B cell (primary cell): ENCODE results near the gene WARS2. TPM values are rescaled to one million over a fixed set of nuclear protein-coding genes. Genes with fewer than 3 reads are reported as not detected.

Source experiments
- ATAC-seq: fragments of 200-7000 bp; cut with Tn5 transposase; one replicate; pipeline ENCODE4 v1.10.0; 2021; ENCODE audit warnings: low read depth, mild to moderate bottlenecking, moderate number of reproducible peaks, moderate library complexity
- CTCF ChIA-PET: fragments of 350-600 bp; sonication (Branson Sonifier 250); formaldehyde crosslinking; loops from one replicate; lab custom pipeline; 2021; ENCODE audit warnings: antibody characterized with exemption, inconsistent platforms; lab: Charles Lee
- POLR2A ChIA-PET: fragments of 350-600 bp; sonication (Branson Sonifier 250); formaldehyde crosslinking; loops from one replicate; lab custom pipeline; 2021; ENCODE audit warnings: antibody characterized with exemption; lab: Charles Lee
- DNase-seq: peaks from one replicate; pipeline ENCODE4 v3.0.0; 2013
- H2AFZ ChIP-seq: 2 replicates; pipeline ENCODE4 v1.6.1; 2012; ENCODE audit warnings: mild to moderate bottlenecking, low read depth, low read length; ENCODE audit not compliant: insufficient read depth, poor library complexity, severe bottlenecking
- H3K27ac ChIP-seq, 2 donors: 1 replicate in 1 of 2; 2 replicates in 1 of 2; pipeline ENCODE4 v1.5.1; 2012 to 2013; ENCODE audit warnings: low read length in 2 of 2, mild to moderate bottlenecking in 2 of 2, moderate library complexity in 1 of 2
- H3K27me3 ChIP-seq, 4 experiments: fragments of 200-600 bp in 1 of 4; sonication (generic) in 1 of 4; replicated peaks in 1 of 4; 1 replicate in 2 of 4; 2 replicates in 2 of 4; pipeline versions ENCODE4 v1.6.1 to v1.7.0; 2013 to 2016; ENCODE audit warnings: low read length in 3 of 4, mild to moderate bottlenecking in 2 of 4, mixed read lengths in 1 of 4, moderate library complexity in 1 of 4; ENCODE audit not compliant: insufficient read depth in 4 of 4, control insufficient read depth in 3 of 4; ENCODE audit errors: control extremely low read depth in 1 of 4
- H3K36me3 ChIP-seq, 2 experiments: replicated peaks in 1 of 2; 1 replicate in 1 of 2; 2 replicates in 1 of 2; pipeline versions ENCODE4 v1.6.1 to v1.7.1; 2013; ENCODE audit warnings: low read length in 1 of 2; ENCODE audit not compliant: insufficient read depth in 2 of 2, control insufficient read depth in 1 of 2; ENCODE audit errors: control extremely low read depth in 1 of 2, extremely low read depth in 1 of 2
- H3K4me1 ChIP-seq, 2 donors: fragments of 200-600 bp in 1 of 2; sonication (generic) in 1 of 2; 1 replicate in 1 of 2; 2 replicates in 1 of 2; pipeline versions ENCODE4 v1.5.1 to v1.6.1; 2013 to 2017; ENCODE audit warnings: low read length in 2 of 2; ENCODE audit not compliant: control insufficient read depth in 2 of 2, insufficient read depth in 2 of 2
- H3K4me2 ChIP-seq: replicated peaks from 2 replicates; pipeline ENCODE3; 2012; ENCODE audit warnings: mild to moderate bottlenecking, low read depth, low read length; ENCODE audit not compliant: poor library complexity, severe bottlenecking
- H3K4me3 ChIP-seq, 5 experiments: fragments of 200-600 bp in 1 of 5; sonication (generic) in 1 of 5; 1 replicate in 3 of 5; 2 replicates in 2 of 5; pipeline versions ENCODE4 v1.5.1 to v1.7.0; 2011 to 2016; ENCODE audit warnings: low read length in 4 of 5, mild to moderate bottlenecking in 4 of 5, low read depth in 2 of 5, control low read depth in 1 of 5, moderate library complexity in 1 of 5; ENCODE audit not compliant: insufficient read depth in 1 of 5; ENCODE audit errors: control extremely low read depth in 1 of 5, extremely low read depth in 1 of 5
- H3K79me2 ChIP-seq: fragments of 200-600 bp; sonication (generic); one replicate; pipeline ENCODE4 v1.6.0; 2016; ENCODE audit warnings: low read length; ENCODE audit not compliant: control insufficient read depth, insufficient read depth
- H3K9ac ChIP-seq: fragments of 200-600 bp; sonication (generic); 2 replicates; pipeline ENCODE4 v1.6.1; 2017; ENCODE audit warnings: mild to moderate bottlenecking, low read length, moderate library complexity
- H3K9me3 ChIP-seq, 3 donors: one replicate each; pipeline versions ENCODE4 v1.6.1 to v1.7.1; 2013; ENCODE audit warnings: low read length in 2 of 3; ENCODE audit not compliant: control insufficient read depth in 2 of 3, insufficient read depth in 1 of 3; ENCODE audit errors: control extremely low read depth in 1 of 3
- H4K20me1 ChIP-seq: 2 replicates; pipeline ENCODE4 v1.6.0; 2012; ENCODE audit warnings: mild to moderate bottlenecking, low read length; ENCODE audit not compliant: insufficient read depth, control insufficient read depth, poor library complexity, severe bottlenecking
- H3K27ac Mint-ChIP-seq: one replicate; pipeline ENCODE4 v1.8.0; 2021; ENCODE audit warnings: mixed read lengths
- H3K27me3 Mint-ChIP-seq: one replicate; pipeline ENCODE4 v1.8.0; 2021; ENCODE audit warnings: mixed read lengths
- H3K4me1 Mint-ChIP-seq: one replicate; pipeline ENCODE4 v1.8.0; 2021; ENCODE audit warnings: mixed read lengths
- H3K4me3 Mint-ChIP-seq: one replicate; pipeline ENCODE4 v1.8.0; 2021; ENCODE audit warnings: mixed read lengths
- H3K9me3 Mint-ChIP-seq: one replicate; pipeline ENCODE4 v1.8.0; 2022; ENCODE audit warnings: mixed read lengths; ENCODE audit not compliant: insufficient read depth
- CTCF ChIP-seq: fragments of 200-600 bp; IDR thresholded peaks from one replicate; pipeline ENCODE4 v1.8.0; 2022; ENCODE audit warnings: antibody characterized with exemption, mild to moderate bottlenecking
- EZH2 ChIP-seq: IDR thresholded peaks from 2 replicates; pipeline ENCODE4 v1.6.1; 2012; ENCODE audit warnings: borderline replicate concordance, low read depth, mild to moderate bottlenecking, moderate library complexity, low read length; ENCODE audit not compliant: insufficient read depth, poor library complexity, severe bottlenecking
- WGBS: methylation state at CpG from one replicate; pipeline ENCODE4 v1.1.5; 2013; ENCODE audit warnings: missing lambda C conversion rate; ENCODE audit not compliant: insufficient coverage; 5-methylcytosine and 5-hydroxymethylcytosine counted together
- intact Hi-C: fragments of 100-400 bp; cut with micrococcal nuclease; formaldehyde crosslinking; loops from one replicate; pipeline ENCODE4 v1.10.0; 2022
- polyA plus RNA-seq: library from polyadenylated mRNA; depleted of rRNA; stranded (reverse); fragments of >200 nt; gene quantifications from 2 replicates; pipeline ENCODE4 v1.2.3, GENCODE V29; 2012
- total RNA-seq, 2 donors: library from RNA; stranded (reverse); fragments of 120-200 nt in 1 of 2; gene quantifications; 1 replicate in 1 of 2; 2 replicates in 1 of 2; pipeline versions ENCODE4 v1.2.3 to v1.2.4, GENCODE V29; 2013 to 2022

WARS2 gene
- total and polyA plus RNA-seq, 2 donors (not counting 1 experiment from before 2014, with no cell fraction given), result 4.2 to 14.3 TPM

GRCh38 chr1:119005724-119006405 lies 134.6 kb downstream of the WARS2 start:
- Histone ChIP-seq H3K4me3 (no peak overlapping the region), H3K27me3 (peaks cover 3 to 82% (median 71%) of the 10 kb centered on the region in 4 experiments), H3K79me2 (no peaks in the 10 kb centered on the region), H2AFZ (no peak overlapping the region), H3K27ac (no peak overlapping the region), H3K9ac (no peak overlapping the region), H3K9me3 (peaks cover 0 to 41% (median 3%) of the 10 kb centered on the region in 3 donors), H3K4me2 (no peak overlapping the region), H3K36me3 (no peaks in the 10 kb centered on the region), H3K4me1 (peaks cover 18 to 22% of the 10 kb centered on the region in 2 donors), H4K20me1 (no peaks in the 10 kb centered on the region)
- Mint-ChIP-seq H3K4me1 (peaks cover 24% of the 10 kb centered on the region), H3K9me3 (peaks cover 6% of the 10 kb centered on the region), H3K4me3 (peak overlapping the region; percentile 11), H3K27ac (no peak overlapping the region), H3K27me3 (peaks cover 73% of the 10 kb centered on the region)
- intact Hi-C loops, result no loop called here
- ChIA-PET POLR2A (no interaction called here), CTCF (no interaction called here)
- 23% methylated on average over 12 of the region's 17 CpGs for WGBS
- TF ChIP-seq CTCF, result no peak
- no peak for DNase-seq
- no peak for ATAC-seq

- WGBS, result no CpG with 5 or more reads among the region's 2 CpGs
- DNase-seq (no peak), ATAC-seq (no peak)
- H3K4me1 ChIP-seq, result peaks cover 22 to 25% of the 10 kb centered on the region in 2 donors
- Mint-ChIP-seq H3K27me3 (peaks cover 72% of the 10 kb centered on the region), H3K27ac (no peak overlapping the region), H3K9me3 (peaks cover 4% of the 10 kb centered on the region), H3K4me3 (no peak overlapping the region), H3K4me1 (peaks cover 26% of the 10 kb centered on the region)
- ChIA-PET CTCF (no interaction called here), POLR2A (no interaction called here)
- H3K27ac ChIP-seq, result no peak overlapping the region
- H2AFZ ChIP-seq, result no peak overlapping the region
- no peaks in the 10 kb centered on the region for H3K36me3 ChIP-seq
- H4K20me1 ChIP-seq, result no peaks in the 10 kb centered on the region
- TF ChIP-seq EZH2 (no peak), CTCF (no peak)
- no peaks in the 10 kb centered on the region for H3K79me2 ChIP-seq
- intact Hi-C loops, result no loop called here
- H3K9ac ChIP-seq, result no peak overlapping the region
- H3K27me3 ChIP-seq, result peaks cover 3 to 88% (median 69%) of the 10 kb centered on the region in 4 experiments
- H3K9me3 ChIP-seq, result peaks cover 0 to 51% (median 3%) of the 10 kb centered on the region in 3 donors
- H3K4me3 ChIP-seq, result no peak overlapping the region
- H3K4me2 ChIP-seq, result no peak overlapping the region
These were observed 135.7 kb downstream of the WARS2 start for GRCh38 chr1:119004781-119005180.
